ENCODE results near the gene SHANK2.

The SHANK2 gene

GRCh38 chr11:71266114-71266833, 13.9 kb upstream of the SHANK2 start:
- Histone ChIP-seq H3K4me3 (ENCODE audit: low read depth, low read length) (no peak overlapping the region), H3K27me3 (peaks cover 39% of the 10 kb centered on the region), H3K36me3 (no peaks in the 10 kb centered on the region), H3K9me3 (no peaks in the 10 kb centered on the region), H3K4me1 (no peaks in the 10 kb centered on the region)
- TF ChIP-seq CTCF (IDR thresholded peaks at IDR 0.05; ENCODE audit: low read depth, low read length): no peak
- no peak for DNase-seq

GRCh38 chr11:71265559-71266092, 13.2 kb upstream of the SHANK2 start:
- H3K4me3 ChIP-seq (ENCODE audit: low read depth, low read length): no peak overlapping the region
- peaks cover 39% of the 10 kb centered on the region for H3K27me3 ChIP-seq
- H3K4me1 ChIP-seq: no peaks in the 10 kb centered on the region
- H3K9me3 ChIP-seq: no peaks in the 10 kb centered on the region
- H3K36me3 ChIP-seq: no peaks in the 10 kb centered on the region
- no peak for TF ChIP-seq CTCF (IDR thresholded peaks at IDR 0.05; ENCODE audit: low read depth, low read length)
- DNase-seq: no peak

GRCh38 chr11:71263386-71263785, 11.0 kb upstream of the SHANK2 start:
- TF ChIP-seq CTCF (IDR thresholded peaks at IDR 0.05; ENCODE audit: low read depth, low read length): no peak
- H3K4me1 ChIP-seq: no peaks in the 10 kb centered on the region
- no peaks in the 10 kb centered on the region for H3K9me3 ChIP-seq
- DNase-seq: no peak
- no peak overlapping the region for H3K4me3 ChIP-seq (ENCODE audit: low read depth, low read length)
- no peaks in the 10 kb centered on the region for H3K36me3 ChIP-seq
- H3K27me3 ChIP-seq: peaks cover 26% of the 10 kb centered on the region; the same call in 1 of the 2 replicates

- Histone ChIP-seq H3K4me1 (no peaks in the 10 kb centered on the region), H3K9me3 (no peaks in the 10 kb centered on the region), H3K36me3 (no peaks in the 10 kb centered on the region), H3K4me3 (ENCODE audit: low read depth, low read length) (no peak overlapping the region), H3K27me3 (peaks cover 60% of the 10 kb centered on the region)
- no peak for DNase-seq
- no peak for TF ChIP-seq CTCF (IDR thresholded peaks at IDR 0.05; ENCODE audit: low read depth, low read length)
Observed at GRCh38 chr11:71255800-71256479, 3.6 kb upstream of the SHANK2 start.

GRCh38 chr11:71255323-71255722, 2.9 kb upstream of the SHANK2 start:
- H3K9me3 ChIP-seq: no peaks in the 10 kb centered on the region
- H3K4me3 ChIP-seq (ENCODE audit: low read depth, low read length): no peak overlapping the region
- H3K4me1 ChIP-seq: no peaks in the 10 kb centered on the region
- no peak for DNase-seq
- no peak for TF ChIP-seq CTCF (IDR thresholded peaks at IDR 0.05; ENCODE audit: low read depth, low read length)
- H3K36me3 ChIP-seq: no peaks in the 10 kb centered on the region
- H3K27me3 ChIP-seq: peaks cover 66% of the 10 kb centered on the region

- no peak for TF ChIP-seq CTCF (IDR thresholded peaks at IDR 0.05; ENCODE audit: low read depth, low read length)
- Histone ChIP-seq H3K4me1 (no peaks in the 10 kb centered on the region), H3K4me3 (ENCODE audit: low read depth, low read length) (no peak overlapping the region), H3K27me3 (peaks cover 82% of the 10 kb centered on the region), H3K9me3 (no peaks in the 10 kb centered on the region), H3K36me3 (no peaks in the 10 kb centered on the region)
- DNase-seq: no peak
Observed at GRCh38 chr11:71253794-71254193, 1.4 kb upstream of the SHANK2 start.
